Activated CD4-positive, alpha-beta T cell treated with anti-CD3 and anti-CD28 coated beads, Interleukin-2, amount 50 U/mL, for 4 hours (primary cell): ENCODE measurements around the gene KCNK4.

Experiments used
- DNase-seq, 2 experiments: peaks; one replicate each; pipeline ENCODE4 v3.0.0-alpha.2; 2020

KCNK4 gene

GRCh38 chr11:64269540-64270220, 21.4 kb upstream of the KCNK4 start:
- peak; percentile 97 for DNase-seq

- DNase-seq: no peak
Observed at GRCh38 chr11:64275031-64275800, 15.9 kb upstream of the KCNK4 start.

- DNase-seq: no peak
Observed at GRCh38 chr11:64275841-64276240, 15.3 kb upstream of the KCNK4 start.

GRCh38 chr11:64276653-64277431, 14.3 kb upstream of the KCNK4 start:
- DNase-seq: no peak

- DNase-seq: no peak
Observed at GRCh38 chr11:64278576-64279190, 12.4 kb upstream of the KCNK4 start.

GRCh38 chr11:64281957-64282770, 8.9 kb upstream of the KCNK4 start:
- DNase-seq: no peak

GRCh38 chr11:64283092-64283491, 8.0 kb upstream of the KCNK4 start:
- DNase-seq: no peak

GRCh38 chr11:64284048-64284961, 6.8 kb upstream of the KCNK4 start, which contains the start of gene BAD:
BAD (minus strand) TSS chr11:64284665; CDS start chr11:64284368, 297 bp downstream.
- DNase-seq: peak; percentile 86 to 88

GRCh38 chr11:64284962-64285884, 5.9 kb upstream of the KCNK4 start, which contains the start of gene GPR137:
GPR137 (plus strand) TSS chr11:64285848; CDS start chr11:64286525, 677 bp downstream.
- peak; percentile 87 to 90 for DNase-seq

- no peak for DNase-seq
Observed at GRCh38 chr11:64285885-64286800, 5.0 kb upstream of the KCNK4 start.

- DNase-seq: no peak
Observed at GRCh38 chr11:64286801-64287159, 4.3 kb upstream of the KCNK4 start.

- no peak for DNase-seq
Observed at GRCh38 chr11:64287676-64288352, 3.3 kb upstream of the KCNK4 start.

GRCh38 chr11:64288353-64288750, 2.8 kb upstream of the KCNK4 start:
- no peak for DNase-seq

- DNase-seq: no peak
Observed at GRCh38 chr11:64289002-64289564, 2.0 kb upstream of the KCNK4 start.

- no peak for DNase-seq
Observed at GRCh38 chr11:64290352-64291261, 495 bp upstream of the KCNK4 start.

GRCh38 chr11:64291752-64292459, 804 bp downstream of the KCNK4 start:
- no peak for DNase-seq
